Measurements from ENCODE around the gene FASTKD3. TPM values are rescaled to one million over a fixed set of nuclear protein-coding genes. Genes with fewer than 3 reads are reported as not detected.

Gene FASTKD3
- polyA plus RNA-seq, 1 donor from 2014 or later = 27.8 TPM

DNA sequence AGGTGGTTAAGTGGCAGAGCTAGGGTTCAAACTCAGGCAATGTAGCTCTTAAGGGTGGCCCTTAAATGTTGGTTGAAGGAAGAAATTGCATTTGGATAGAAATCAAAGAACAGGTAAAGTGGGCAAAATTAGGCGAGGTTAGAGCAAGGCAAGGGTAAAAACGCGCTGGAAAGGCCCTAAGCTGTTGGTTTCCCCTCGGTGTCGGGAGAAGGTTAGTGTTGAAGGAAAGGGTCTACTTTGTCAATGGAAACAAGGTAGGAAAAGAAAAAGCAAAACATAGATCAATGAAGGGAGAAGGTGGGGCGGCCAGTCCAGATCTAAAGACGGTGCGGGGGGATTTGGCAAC is 431 bp downstream of the FASTKD3 start:
- Histone ChIP-seq H3F3A (ENCODE audit: insufficient read depth, low read length, poor library complexity, severe bottlenecking) (no peaks in the 10 kb centered on the region), H3K9ac (ENCODE audit: low read length) (peak overlapping the region; percentile 75), H3K9me2 (ENCODE audit: insufficient read depth, low read length) (no peaks in the 10 kb centered on the region), H3K27me3 (ENCODE audit: insufficient read depth, low read depth, low read length) (no peaks in the 10 kb centered on the region), H3K79me2 (replicated peaks; ENCODE audit: insufficient read depth, low read length) (peaks cover 29% of the 10 kb centered on the region), H3K4me3 (ENCODE audit: low read length) (peak overlapping the region; percentile 91), H3K36me3 (ENCODE audit: insufficient read depth, low read length) (no peaks in the 10 kb centered on the region), H2AFZ (ENCODE audit: low read depth, low read length) (peak overlapping the region; percentile 75), H3K9me3 (ENCODE audit: low read length) (no peaks in the 10 kb centered on the region), H4K20me1 (ENCODE audit: insufficient read depth) (no peaks in the 10 kb centered on the region), H3K27ac (ENCODE audit: low read length) (peak overlapping the region; percentile 31), H3K4me2 (ENCODE audit: low read length) (peak overlapping the region; percentile 14)
- TF ChIP-seq EZH2 (IDR thresholded peaks at IDR 0.05; ENCODE audit: borderline replicate concordance, insufficient read depth, low read length, poor library complexity, severe bottlenecking) (no peak), MXI1 (conservative IDR thresholded peaks at IDR 0.05; ENCODE audit: poor library complexity, severe bottlenecking) (no peak), EP300 (conservative IDR thresholded peaks at IDR 0.05; ENCODE audit: poor library complexity, severe bottlenecking) (no peak), REST (IDR thresholded peaks at IDR 0.05; ENCODE audit: borderline replicate concordance) (no peak), SMC3 (conservative IDR thresholded peaks at IDR 0.05; ENCODE audit: poor library complexity) (no peak), TAF1 (IDR thresholded peaks at IDR 0.05; ENCODE audit: low read depth) (no peak), POLR2AphosphoS5 (IDR thresholded peaks at IDR 0.05) (no peak), RAD21 (conservative IDR thresholded peaks at IDR 0.05) (no peak)
- TF ChIP-seq, protein P1, sequence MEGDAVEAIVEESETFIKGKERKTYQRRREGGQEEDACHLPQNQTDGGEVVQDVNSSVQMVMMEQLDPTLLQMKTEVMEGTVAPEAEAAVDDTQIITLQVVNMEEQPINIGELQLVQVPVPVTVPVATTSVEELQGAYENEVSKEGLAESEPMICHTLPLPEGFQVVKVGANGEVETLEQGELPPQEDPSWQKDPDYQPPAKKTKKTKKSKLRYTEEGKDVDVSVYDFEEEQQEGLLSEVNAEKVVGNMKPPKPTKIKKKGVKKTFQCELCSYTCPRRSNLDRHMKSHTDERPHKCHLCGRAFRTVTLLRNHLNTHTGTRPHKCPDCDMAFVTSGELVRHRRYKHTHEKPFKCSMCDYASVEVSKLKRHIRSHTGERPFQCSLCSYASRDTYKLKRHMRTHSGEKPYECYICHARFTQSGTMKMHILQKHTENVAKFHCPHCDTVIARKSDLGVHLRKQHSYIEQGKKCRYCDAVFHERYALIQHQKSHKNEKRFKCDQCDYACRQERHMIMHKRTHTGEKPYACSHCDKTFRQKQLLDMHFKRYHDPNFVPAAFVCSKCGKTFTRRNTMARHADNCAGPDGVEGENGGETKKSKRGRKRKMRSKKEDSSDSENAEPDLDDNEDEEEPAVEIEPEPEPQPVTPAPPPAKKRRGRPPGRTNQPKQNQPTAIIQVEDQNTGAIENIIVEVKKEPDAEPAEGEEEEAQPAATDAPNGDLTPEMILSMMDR (IDR thresholded peaks at IDR 0.05; ENCODE audit: poor library complexity, severe bottlenecking) = no peak

GRCh38 chr5:7867260-7867659 is 1.6 kb downstream of the FASTKD3 start:
- Histone ChIP-seq H3K79me2 (replicated peaks; ENCODE audit: insufficient read depth, low read length) (peaks cover 29% of the 10 kb centered on the region), H3F3A (ENCODE audit: insufficient read depth, low read length, poor library complexity, severe bottlenecking) (no peaks in the 10 kb centered on the region), H3K4me3 (ENCODE audit: low read length) (peak overlapping the region; percentile 91), H2AFZ (ENCODE audit: low read depth, low read length) (no peak overlapping the region), H3K4me2 (ENCODE audit: low read length) (no peak overlapping the region), H3K9me3 (ENCODE audit: low read length) (no peaks in the 10 kb centered on the region), H3K9ac (ENCODE audit: low read length) (no peak overlapping the region), H4K20me1 (ENCODE audit: insufficient read depth) (no peaks in the 10 kb centered on the region), H3K9me2 (ENCODE audit: insufficient read depth, low read length) (no peaks in the 10 kb centered on the region), H3K27ac (ENCODE audit: low read length) (no peak overlapping the region), H3K36me3 (ENCODE audit: insufficient read depth, low read length) (peaks cover 6% of the 10 kb centered on the region), H3K27me3 (ENCODE audit: insufficient read depth, low read depth, low read length) (no peaks in the 10 kb centered on the region)
- no peak for TF ChIP-seq TAF1 (IDR thresholded peaks at IDR 0.05; ENCODE audit: low read depth)
- no peak for TF ChIP-seq REST (IDR thresholded peaks at IDR 0.05; ENCODE audit: borderline replicate concordance)
- no peak for TF ChIP-seq RAD21 (conservative IDR thresholded peaks at IDR 0.05)
- TF ChIP-seq SMC3 (conservative IDR thresholded peaks at IDR 0.05; ENCODE audit: poor library complexity) = no peak
- no peak for TF ChIP-seq MXI1 (conservative IDR thresholded peaks at IDR 0.05; ENCODE audit: poor library complexity, severe bottlenecking)
- TF ChIP-seq POLR2AphosphoS5 (IDR thresholded peaks at IDR 0.05) = no peak
- no peak for TF ChIP-seq EZH2 (IDR thresholded peaks at IDR 0.05; ENCODE audit: borderline replicate concordance, insufficient read depth, low read length, poor library complexity, severe bottlenecking)
- no peak for TF ChIP-seq EP300 (conservative IDR thresholded peaks at IDR 0.05; ENCODE audit: poor library complexity, severe bottlenecking)
- TF ChIP-seq, protein P1 (IDR thresholded peaks at IDR 0.05; ENCODE audit: poor library complexity, severe bottlenecking) = no peak
